ENCODE measurements around the gene EBF3.

- TF ChIP-seq CTCF (IDR thresholded peaks at IDR 0.05) = no peak
- TF ChIP-seq POLR2A (IDR thresholded peaks at IDR 0.05) = no peak
These were observed 28.3 kb downstream of the EBF3 start for GRCh38 chr10:129935867-129936152.
